Activated T-cell treated with anti-CD3 and anti-CD28 coated beads for 48 hours (primary cell): ENCODE measurements around the gene UGT1A9.

Experiments
- DNase-seq: peaks from one replicate; pipeline ENCODE4 v3.0.0-alpha.2; 2020; ENCODE audit warnings: low read depth

UGT1A9 gene

GRCh38 chr2:233817361-233817911 lies 145.7 kb downstream of the UGT1A9 start:
- DNase-seq: no peak

- no peak for DNase-seq
Observed at GRCh38 chr2:233817995-233818638, 146.4 kb downstream of the UGT1A9 start.

- DNase-seq: no peak
Observed at GRCh38 chr2:233818639-233819621, 147.2 kb downstream of the UGT1A9 start.

DNA sequence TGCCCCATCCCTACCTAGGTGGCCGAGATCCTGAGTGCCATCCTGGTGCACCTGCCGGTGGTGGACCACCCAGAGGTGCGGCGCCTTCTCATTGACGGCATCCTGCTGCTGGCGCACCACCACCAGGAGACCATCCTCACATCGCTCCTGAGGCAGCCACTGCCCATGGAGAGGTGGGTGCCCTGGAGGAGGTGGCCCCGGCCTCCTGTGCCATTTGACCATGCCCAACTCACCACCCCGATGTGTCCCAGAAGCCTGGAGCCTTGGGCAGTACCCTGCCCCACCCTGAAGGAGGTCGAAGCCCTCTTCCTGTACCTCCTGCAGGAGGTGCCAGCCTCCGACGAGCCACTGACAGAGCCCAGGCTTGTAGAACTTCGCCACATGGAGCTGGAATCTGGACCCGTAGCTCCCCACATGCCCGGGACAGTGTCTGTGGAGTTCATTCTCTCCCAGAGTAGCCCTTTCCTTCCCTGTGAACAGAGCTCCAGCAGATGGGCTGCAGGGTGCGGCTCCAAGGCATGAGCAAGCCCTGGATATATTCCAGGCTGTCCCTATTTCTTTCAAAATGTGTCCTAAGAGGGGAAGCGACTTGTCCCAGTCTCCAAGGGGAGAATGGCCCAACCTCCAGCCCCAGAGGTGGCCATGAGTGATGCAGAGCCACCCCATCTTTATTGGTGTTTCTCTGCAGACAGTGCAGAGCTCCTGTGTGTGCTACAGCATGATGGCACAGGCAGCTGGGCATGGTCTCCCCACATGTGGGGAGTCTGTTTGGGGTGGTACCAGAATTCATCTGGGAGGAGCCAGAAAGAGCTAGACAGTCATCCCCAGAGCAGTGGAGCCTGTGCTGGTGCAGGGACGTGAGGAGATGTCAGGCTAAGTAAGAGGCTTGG lies 148.4 kb downstream of the UGT1A9 start:
- no peak for DNase-seq

- no peak for DNase-seq
Observed at GRCh38 chr2:233820774-233821105, 149.0 kb downstream of the UGT1A9 start.

DNA sequence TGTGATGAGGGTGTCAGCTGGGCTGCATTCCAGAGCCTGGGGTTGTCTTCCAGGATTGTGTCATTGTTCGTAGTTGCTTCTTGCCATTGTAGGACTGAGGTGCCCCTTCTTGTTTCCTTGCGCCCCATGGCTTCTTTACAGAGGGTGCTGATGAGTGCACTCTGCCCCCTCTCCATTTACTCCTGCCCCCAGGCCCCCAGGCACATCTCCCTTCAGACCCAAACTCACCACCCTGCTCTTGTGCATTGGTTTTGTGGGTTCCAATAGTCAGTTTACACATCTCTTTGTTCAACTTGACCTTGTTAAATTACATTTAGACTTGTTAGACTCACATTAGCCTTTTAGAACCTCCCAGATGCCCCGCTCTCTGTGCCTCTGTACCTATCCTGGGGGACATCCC lies 149.5 kb downstream of the UGT1A9 start:
- DNase-seq: no peak

- no peak for DNase-seq
Observed at GRCh38 chr2:233821709-233822100, 150.0 kb downstream of the UGT1A9 start.

DNA sequence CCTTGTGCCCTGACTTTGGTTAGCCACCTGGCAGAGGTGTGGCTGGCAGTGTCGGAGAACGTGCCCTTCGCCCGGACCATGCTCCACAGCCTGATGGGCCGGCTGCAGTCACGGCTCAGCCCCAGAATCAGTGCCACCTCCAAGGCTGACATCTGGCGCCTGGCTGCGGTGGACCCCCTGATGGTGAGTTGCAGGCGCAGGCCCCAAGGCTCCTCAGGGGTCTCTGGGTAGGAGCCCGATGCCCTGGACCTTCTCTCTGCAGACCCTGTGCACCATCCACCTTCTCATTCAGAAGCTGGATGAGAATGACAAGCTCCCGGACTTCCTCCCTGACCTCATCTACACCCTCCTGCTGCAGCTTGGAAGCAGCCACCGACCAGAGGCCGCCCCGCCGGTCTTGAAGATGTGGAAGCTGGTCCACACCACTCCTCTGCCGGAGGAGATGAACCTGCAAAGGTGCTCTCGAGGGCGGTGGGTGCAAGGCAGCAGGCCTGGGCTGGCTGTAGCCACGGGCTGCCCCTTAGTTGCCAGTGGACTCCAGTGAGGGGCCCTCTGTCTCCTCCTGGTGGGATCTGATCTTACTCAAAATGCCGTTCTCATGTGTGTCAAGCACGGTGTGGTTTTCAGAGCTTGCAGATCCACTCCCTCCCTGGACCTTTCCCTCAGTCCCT lies 150.5 kb downstream of the UGT1A9 start:
- DNase-seq: no peak
